Chondrocyte (in vitro differentiated cells): ENCODE measurements around the gene CLIP4. TPM values are rescaled to one million over a fixed set of nuclear protein-coding genes. Genes with fewer than 3 reads are reported as not detected.

Experiments
- DNase-seq: peaks from one replicate; pipeline ENCODE4 v3.0.0; 2021; ENCODE audit warnings: mixed read lengths, low spot score
- H3K27ac Mint-ChIP-seq: one replicate; pipeline ENCODE4 v1.8.0; 2021; ENCODE audit warnings: mild to moderate bottlenecking, moderate library complexity, mixed read lengths; ENCODE audit not compliant: unreplicated experiment
- H3K27me3 Mint-ChIP-seq: 2 replicates; pipeline ENCODE4 v1.8.0; 2021; ENCODE audit warnings: low read depth, mixed read lengths
- H3K36me3 Mint-ChIP-seq: 2 replicates; pipeline ENCODE4 v1.8.0; 2021; ENCODE audit warnings: low read depth, mixed read lengths
- H3K4me1 Mint-ChIP-seq: 2 replicates; pipeline ENCODE4 v1.8.0; 2021; ENCODE audit warnings: low read depth, mild to moderate bottlenecking, mixed read lengths
- H3K4me3 Mint-ChIP-seq: one replicate; pipeline ENCODE4 v1.8.0; 2021; ENCODE audit warnings: mild to moderate bottlenecking, moderate library complexity, mixed read lengths; ENCODE audit not compliant: unreplicated experiment
- H3K9me3 Mint-ChIP-seq: 2 replicates; pipeline ENCODE4 v1.8.0; 2021; ENCODE audit warnings: low read depth, mixed read lengths
- total RNA-seq: library from RNA; stranded (reverse); gene quantifications from 3 replicates; pipeline ENCODE4 v1.2.1, GENCODE V29; 2021
- TF ChIP-seq, protein P1 (sequence below): fragments of 200-600 bp; sonication (generic); IDR thresholded peaks from 2 replicates; pipeline ENCODE4 v1.5.0; 2021; ENCODE audit warnings: antibody characterized with exemption, mild to moderate bottlenecking, moderate library complexity

The CLIP4 gene
- total RNA-seq, 1 donor from 2014 or later = 30.1 TPM

DNA sequence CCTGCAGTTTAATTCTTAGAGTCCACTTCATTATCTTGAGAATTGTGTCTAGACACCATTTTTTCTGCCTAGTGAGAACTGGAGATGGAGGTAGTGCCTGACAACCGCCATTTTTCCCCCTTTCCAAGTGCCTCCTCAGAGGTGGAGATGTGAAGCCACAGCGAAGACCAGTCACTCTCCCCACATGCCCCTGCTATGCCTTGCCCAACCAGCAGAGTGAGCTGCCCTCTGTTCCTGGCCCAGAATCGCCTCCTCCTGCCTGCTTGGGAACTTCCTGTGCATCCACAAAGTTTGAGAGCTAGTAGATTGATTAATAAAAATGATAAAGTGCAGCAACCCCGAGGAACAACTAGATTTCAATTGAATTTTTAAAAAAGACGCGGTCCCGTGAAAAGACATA lies 123.3 kb downstream of the CLIP4 start:
- H3K4me3 Mint-ChIP-seq = no peak overlapping the region
- H3K27ac Mint-ChIP-seq = no peak overlapping the region
- H3K9me3 Mint-ChIP-seq = no peaks in the 10 kb centered on the region
- no peaks in the 10 kb centered on the region for H3K4me1 Mint-ChIP-seq
- DNase-seq = no peak
- H3K27me3 Mint-ChIP-seq = peaks cover 63% of the 10 kb centered on the region
- TF ChIP-seq, protein P1, sequence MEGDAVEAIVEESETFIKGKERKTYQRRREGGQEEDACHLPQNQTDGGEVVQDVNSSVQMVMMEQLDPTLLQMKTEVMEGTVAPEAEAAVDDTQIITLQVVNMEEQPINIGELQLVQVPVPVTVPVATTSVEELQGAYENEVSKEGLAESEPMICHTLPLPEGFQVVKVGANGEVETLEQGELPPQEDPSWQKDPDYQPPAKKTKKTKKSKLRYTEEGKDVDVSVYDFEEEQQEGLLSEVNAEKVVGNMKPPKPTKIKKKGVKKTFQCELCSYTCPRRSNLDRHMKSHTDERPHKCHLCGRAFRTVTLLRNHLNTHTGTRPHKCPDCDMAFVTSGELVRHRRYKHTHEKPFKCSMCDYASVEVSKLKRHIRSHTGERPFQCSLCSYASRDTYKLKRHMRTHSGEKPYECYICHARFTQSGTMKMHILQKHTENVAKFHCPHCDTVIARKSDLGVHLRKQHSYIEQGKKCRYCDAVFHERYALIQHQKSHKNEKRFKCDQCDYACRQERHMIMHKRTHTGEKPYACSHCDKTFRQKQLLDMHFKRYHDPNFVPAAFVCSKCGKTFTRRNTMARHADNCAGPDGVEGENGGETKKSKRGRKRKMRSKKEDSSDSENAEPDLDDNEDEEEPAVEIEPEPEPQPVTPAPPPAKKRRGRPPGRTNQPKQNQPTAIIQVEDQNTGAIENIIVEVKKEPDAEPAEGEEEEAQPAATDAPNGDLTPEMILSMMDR = peak; percentile 77
- no peaks in the 10 kb centered on the region for H3K36me3 Mint-ChIP-seq

Other genes with a start within 250 kb of the CLIP4 start
- gene TRMT61B, start 245.1 kb upstream of the CLIP4 start, total RNA-seq = 8.8 to 12.5 TPM (median 10.1 TPM) in 3 replicates
- gene WDR43, start 220.7 kb upstream of the CLIP4 start, total RNA-seq = 37.6 to 44.0 TPM (median 39.3 TPM) in 3 replicates
- gene TOGARAM2, start 134.1 kb upstream of the CLIP4 start, total RNA-seq = 0.07 to 0.72 TPM (median 0.49 TPM) in 3 replicates
- not detected in 3 replicates for gene PCARE, start 40.9 kb upstream of the CLIP4 start, total RNA-seq